Breast epithelium (tissue), 4 donors: Measurements from ENCODE around the gene LRRC4C. TPM values are rescaled to one million over a fixed set of nuclear protein-coding genes. Genes with fewer than 3 reads are reported as not detected.

Experiments used
- DNase-seq, 2 donors: peaks; one replicate each; pipeline ENCODE4 v3.0.0-alpha.2; 2019; ENCODE audit warnings: low spot score in 2 of 2
- H3K27ac ChIP-seq, 2 donors: fragments of 200-600 bp; sonication (generic) in 1 of 2; one replicate each; pipeline ENCODE4 v1.5.1; 2016 to 2019; ENCODE audit warnings: mild to moderate bottlenecking in 1 of 2
- H3K27me3 ChIP-seq, 2 donors: fragments of 200-600 bp; sonication (generic) in 1 of 2; one replicate each; pipeline versions ENCODE4 v1.5.1 to v1.6.0; 2017 to 2019; ENCODE audit warnings: control low read depth in 1 of 2, mild to moderate bottlenecking in 1 of 2
- H3K36me3 ChIP-seq: fragments of 200-600 bp; one replicate; pipeline ENCODE4 v1.5.1; 2019
- H3K4me1 ChIP-seq, 2 donors: fragments of 200-600 bp; sonication (generic); one replicate each; pipeline ENCODE4 v1.5.1; 2016 to 2019; ENCODE audit warnings: control low read depth in 1 of 2
- H3K4me3 ChIP-seq, 3 donors: fragments of 200-600 bp; sonication (generic); 1 replicate in 2 of 3; 2 replicates in 1 of 3; pipeline ENCODE4 v1.5.1; 2016 to 2019; ENCODE audit warnings: mild to moderate bottlenecking in 3 of 3, moderate library complexity in 2 of 3
- H3K9me3 ChIP-seq, 2 donors: fragments of 200-600 bp; sonication (generic) in 1 of 2; one replicate each; pipeline ENCODE4 v1.5.1; 2016 to 2019; ENCODE audit warnings: control low read depth in 1 of 2
- CTCF ChIP-seq, 3 donors: fragments of 450-650 bp; IDR thresholded peaks; one replicate each; pipeline ENCODE4 v1.5.1; 2016 to 2017; ENCODE audit warnings: antibody characterized with exemption in 3 of 3, mild to moderate bottlenecking in 3 of 3, moderate library complexity in 3 of 3
- POLR2A ChIP-seq: fragments of 450-650 bp; IDR thresholded peaks from one replicate; pipeline ENCODE4 v1.6.1; 2016; ENCODE audit warnings: antibody characterized with exemption, mild to moderate bottlenecking, moderate library complexity
- POLR2AphosphoS5 ChIP-seq, 3 donors: sonication (generic); formaldehyde crosslinking; IDR thresholded peaks; one replicate each; pipeline ENCODE4 v1.6.1; 2017; ENCODE audit warnings: antibody characterized with exemption in 3 of 3
- intact Hi-C: fragments of 100-400 bp; cut with DNase I; formaldehyde crosslinking; loops from one replicate; pipeline ENCODE4 v1.15.1; 2023; ENCODE audit warnings: low total_unique reads
- total RNA-seq, 3 donors: library from RNA; depleted of rRNA; stranded (reverse); fragments of >200 nt; gene quantifications; one replicate each; pipeline ENCODE4 v1.1.0, GENCODE V29; 2016

LRRC4C gene
- total RNA-seq, 3 donors from 2014 or later: 2.9 to 15.4 (median 6.6) TPM

- TF ChIP-seq CTCF (IDR thresholded peaks at IDR 0.05): no peak
- TF ChIP-seq POLR2A: no peak
- TF ChIP-seq POLR2AphosphoS5 (IDR thresholded peaks at IDR 0.05): no peak
- intact Hi-C loops: no loop called here
- H3K27me3 ChIP-seq: no peaks in the 10 kb centered on the region
These were observed 1122.3 kb downstream of the LRRC4C start for GRCh38 chr11:40337118-40337517.

GRCh38 chr11:40328890-40329614 lies 1130.4 kb downstream of the LRRC4C start:
- peak overlapping the region; percentile 44 to 65 for H3K27ac ChIP-seq

More at GRCh38 chr11:40337118-40337517, 1122.3 kb downstream of the LRRC4C start:
- Histone ChIP-seq H3K27ac (no peak overlapping the region), H3K4me1 (no peaks in the 10 kb centered on the region), H3K9me3 (no peaks in the 10 kb centered on the region), H3K4me3 (no peak overlapping the region), H3K36me3 (no peaks in the 10 kb centered on the region)
- DNase-seq: no peak

GRCh38 chr11:40323241-40323640 lies 1136.2 kb downstream of the LRRC4C start:
- no peaks in the 10 kb centered on the region for H3K27me3 ChIP-seq
- TF ChIP-seq POLR2AphosphoS5 (IDR thresholded peaks at IDR 0.05): no peak
- TF ChIP-seq POLR2A: no peak
- TF ChIP-seq CTCF (IDR thresholded peaks at IDR 0.05): no peak
- DNase-seq: no peak
- no peaks in the 10 kb centered on the region for H3K9me3 ChIP-seq
- no peak overlapping the region for H3K27ac ChIP-seq
- no peaks in the 10 kb centered on the region for H3K4me1 ChIP-seq
- H3K36me3 ChIP-seq: no peaks in the 10 kb centered on the region
- intact Hi-C loops: no loop called here
- no peak overlapping the region for H3K4me3 ChIP-seq

More at GRCh38 chr11:40328890-40329614, 1130.4 kb downstream of the LRRC4C start:
- peak; percentile 59 to 69 for DNase-seq
- no peaks in the 10 kb centered on the region for H3K36me3 ChIP-seq
- intact Hi-C loops: no loop called here
- TF ChIP-seq POLR2AphosphoS5 (IDR thresholded peaks at IDR 0.05): peak in 1 of 3 donors; percentile 16
- no peak for TF ChIP-seq POLR2A
- no peak overlapping the region for H3K4me3 ChIP-seq
- no peaks in the 10 kb centered on the region for H3K27me3 ChIP-seq
- no peaks in the 10 kb centered on the region for H3K9me3 ChIP-seq
- no peaks in the 10 kb centered on the region for H3K4me1 ChIP-seq

GRCh38 chr11:40321537-40321936 lies 1137.9 kb downstream of the LRRC4C start:
- intact Hi-C loops: no loop called here
- DNase-seq: no peak
- no peak for TF ChIP-seq POLR2A
- TF ChIP-seq POLR2AphosphoS5 (IDR thresholded peaks at IDR 0.05): no peak
- TF ChIP-seq CTCF (IDR thresholded peaks at IDR 0.05): no peak
- no peaks in the 10 kb centered on the region for H3K9me3 ChIP-seq
- H3K27me3 ChIP-seq: no peaks in the 10 kb centered on the region
- no peaks in the 10 kb centered on the region for H3K36me3 ChIP-seq
- H3K27ac ChIP-seq: no peak overlapping the region
- H3K4me3 ChIP-seq: no peak overlapping the region
- no peaks in the 10 kb centered on the region for H3K4me1 ChIP-seq

GRCh38 chr11:40316171-40316570 lies 1143.3 kb downstream of the LRRC4C start:
- intact Hi-C loops: no loop called here
- no peak overlapping the region for H3K4me3 ChIP-seq
- TF ChIP-seq POLR2A (no peak), POLR2AphosphoS5 (IDR thresholded peaks at IDR 0.05) (no peak), CTCF (IDR thresholded peaks at IDR 0.05) (no peak)
- H3K9me3 ChIP-seq: no peaks in the 10 kb centered on the region
- no peaks in the 10 kb centered on the region for H3K27me3 ChIP-seq
- no peak overlapping the region for H3K27ac ChIP-seq
- DNase-seq: no peak
- H3K4me1 ChIP-seq: no peaks in the 10 kb centered on the region
- H3K36me3 ChIP-seq: no peaks in the 10 kb centered on the region
